ENCODE results near the gene TMEM106B.

The TMEM106B gene

DNA sequence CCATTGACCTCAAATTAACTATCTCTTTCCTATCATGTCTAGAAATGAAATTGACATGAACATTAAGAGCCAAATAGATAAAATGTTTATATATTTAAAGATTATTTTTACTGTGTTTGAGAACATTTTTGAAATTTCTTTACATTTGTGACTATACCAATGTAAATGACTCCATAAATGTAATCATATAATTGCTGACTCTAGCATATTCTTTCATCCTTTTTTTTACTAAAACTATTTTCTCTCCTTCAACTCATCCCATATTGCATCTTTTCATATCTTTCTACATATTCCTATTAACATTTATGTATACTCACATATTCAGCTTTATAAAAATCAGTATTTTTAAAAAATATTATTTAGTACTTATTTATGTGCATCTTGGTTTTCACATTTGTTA is 16.9 kb downstream of the TMEM106B start:
- TF ChIP-seq, protein P1, sequence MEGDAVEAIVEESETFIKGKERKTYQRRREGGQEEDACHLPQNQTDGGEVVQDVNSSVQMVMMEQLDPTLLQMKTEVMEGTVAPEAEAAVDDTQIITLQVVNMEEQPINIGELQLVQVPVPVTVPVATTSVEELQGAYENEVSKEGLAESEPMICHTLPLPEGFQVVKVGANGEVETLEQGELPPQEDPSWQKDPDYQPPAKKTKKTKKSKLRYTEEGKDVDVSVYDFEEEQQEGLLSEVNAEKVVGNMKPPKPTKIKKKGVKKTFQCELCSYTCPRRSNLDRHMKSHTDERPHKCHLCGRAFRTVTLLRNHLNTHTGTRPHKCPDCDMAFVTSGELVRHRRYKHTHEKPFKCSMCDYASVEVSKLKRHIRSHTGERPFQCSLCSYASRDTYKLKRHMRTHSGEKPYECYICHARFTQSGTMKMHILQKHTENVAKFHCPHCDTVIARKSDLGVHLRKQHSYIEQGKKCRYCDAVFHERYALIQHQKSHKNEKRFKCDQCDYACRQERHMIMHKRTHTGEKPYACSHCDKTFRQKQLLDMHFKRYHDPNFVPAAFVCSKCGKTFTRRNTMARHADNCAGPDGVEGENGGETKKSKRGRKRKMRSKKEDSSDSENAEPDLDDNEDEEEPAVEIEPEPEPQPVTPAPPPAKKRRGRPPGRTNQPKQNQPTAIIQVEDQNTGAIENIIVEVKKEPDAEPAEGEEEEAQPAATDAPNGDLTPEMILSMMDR (IDR thresholded peaks at IDR 0.05; ENCODE audit: extremely low read depth, insufficient read depth, missing control alignments) = no peak
- DNase-seq (ENCODE audit: low spot score) = no peak
- in situ Hi-C loops (cut with MboI; ENCODE audit: low pct_unique_long_range_greater_than_20kb, low sequenced_read_pairs, unreplicated experiment) = no loop called here

DNA sequence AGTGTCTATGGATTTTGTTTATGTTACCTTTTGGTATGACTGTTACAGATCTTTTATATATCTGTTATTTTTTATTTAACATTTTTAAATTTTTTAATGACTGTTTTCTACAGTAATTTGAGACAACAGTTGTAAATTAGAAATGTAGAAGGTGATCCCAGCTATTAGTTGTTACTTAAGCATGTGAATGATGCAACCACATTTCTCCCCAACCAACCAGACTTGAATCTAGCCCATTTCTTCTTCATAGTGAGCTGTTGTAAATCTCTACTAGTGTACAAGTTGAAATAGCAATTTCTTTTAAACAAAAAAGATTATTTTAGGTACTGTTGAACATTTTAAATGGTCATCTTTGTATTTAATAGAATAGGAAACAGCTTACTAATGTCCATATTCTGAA is 18.0 kb downstream of the TMEM106B start:
- in situ Hi-C loops (cut with MboI; ENCODE audit: low pct_unique_long_range_greater_than_20kb, low sequenced_read_pairs, unreplicated experiment) = no loop called here
- TF ChIP-seq, protein P1 (IDR thresholded peaks at IDR 0.05; ENCODE audit: extremely low read depth, insufficient read depth, missing control alignments) = no peak
- DNase-seq (ENCODE audit: low spot score) = no peak

- TF ChIP-seq, protein P1 (IDR thresholded peaks at IDR 0.05; ENCODE audit: extremely low read depth, insufficient read depth, missing control alignments) = no peak
- in situ Hi-C loops (cut with MboI; ENCODE audit: low pct_unique_long_range_greater_than_20kb, low sequenced_read_pairs, unreplicated experiment) = no loop called here
- no peak for DNase-seq (ENCODE audit: low spot score)
Measured at GRCh38 chr7:12231097-12231496, 20.0 kb downstream of the TMEM106B start.

DNA sequence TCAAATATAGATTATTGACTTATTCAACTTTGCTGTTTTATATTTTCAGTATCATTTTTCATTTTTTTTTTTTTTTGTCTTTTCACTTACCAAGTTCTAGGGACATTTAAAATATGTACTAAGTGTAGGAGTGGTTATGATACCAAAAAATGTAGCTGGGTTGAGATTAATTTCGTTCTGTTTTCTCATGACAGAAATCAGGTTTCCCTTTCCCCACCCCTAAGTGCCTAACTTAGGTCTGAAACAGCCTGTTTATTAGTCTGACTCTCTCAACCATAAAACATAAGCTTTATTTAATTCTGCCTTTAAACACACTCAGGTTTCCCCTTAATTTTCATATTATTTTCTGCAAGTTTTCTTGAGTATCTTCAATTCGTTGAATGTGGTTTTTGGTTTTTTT is 22.1 kb downstream of the TMEM106B start:
- in situ Hi-C loops (cut with MboI; ENCODE audit: low pct_unique_long_range_greater_than_20kb, low sequenced_read_pairs, unreplicated experiment) = no loop called here
- DNase-seq (ENCODE audit: low spot score) = no peak
- TF ChIP-seq, protein P1 (IDR thresholded peaks at IDR 0.05; ENCODE audit: extremely low read depth, insufficient read depth, missing control alignments) = no peak

DNA sequence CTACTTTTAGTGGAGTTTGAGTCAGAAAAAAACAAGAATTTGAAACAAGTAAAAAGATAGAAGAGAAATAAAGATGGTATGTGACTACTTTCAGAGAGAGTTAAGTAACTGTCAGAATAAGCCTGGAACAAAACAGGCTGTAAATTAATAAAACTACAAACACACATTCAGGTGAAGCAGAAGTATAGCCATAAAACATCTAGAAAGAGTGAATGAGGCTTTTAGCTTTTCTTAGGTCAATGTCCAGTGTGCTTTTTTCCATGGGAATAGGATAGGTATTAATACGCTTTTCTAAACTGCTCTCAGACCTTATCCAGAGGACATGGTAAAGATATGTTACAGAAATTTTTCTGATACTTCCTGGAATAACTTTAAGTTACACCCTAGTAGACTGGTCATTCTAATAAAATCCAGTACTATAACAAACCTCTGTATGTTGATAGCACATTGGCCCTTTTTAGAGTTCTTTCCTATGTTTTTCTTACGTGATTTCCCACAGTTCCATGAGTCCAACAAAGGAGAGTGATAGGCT is 23.3 kb downstream of the TMEM106B start:
- no peak for DNase-seq (ENCODE audit: low spot score)
- in situ Hi-C loops (cut with MboI; ENCODE audit: low pct_unique_long_range_greater_than_20kb, low sequenced_read_pairs, unreplicated experiment) = no loop called here
- TF ChIP-seq, protein P1 (IDR thresholded peaks at IDR 0.05; ENCODE audit: extremely low read depth, insufficient read depth, missing control alignments) = no peak

DNA sequence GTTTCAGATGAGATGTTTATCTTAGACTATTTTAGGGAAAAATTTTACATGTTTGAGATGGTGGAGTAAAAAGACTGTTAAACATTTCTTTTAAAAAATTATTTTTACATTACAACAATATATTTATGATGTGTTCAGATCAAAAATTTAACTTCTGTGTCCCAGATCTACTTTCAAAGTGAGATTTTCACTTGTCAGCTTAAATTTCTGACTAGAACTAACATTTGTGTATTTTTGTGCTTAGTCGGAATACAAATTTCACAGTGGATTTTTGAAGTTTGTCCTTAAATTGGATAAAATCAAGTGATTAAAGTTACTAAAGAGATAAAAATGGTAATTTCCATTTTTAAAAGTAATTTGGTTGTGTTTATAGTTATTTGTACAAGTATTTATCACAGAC is 24.9 kb downstream of the TMEM106B start:
- in situ Hi-C loops (cut with MboI; ENCODE audit: low pct_unique_long_range_greater_than_20kb, low sequenced_read_pairs, unreplicated experiment) = no loop called here
- TF ChIP-seq, protein P1 (IDR thresholded peaks at IDR 0.05; ENCODE audit: extremely low read depth, insufficient read depth, missing control alignments) = no peak
- no peak for DNase-seq (ENCODE audit: low spot score)

- in situ Hi-C loops (cut with MboI; ENCODE audit: low pct_unique_long_range_greater_than_20kb, low sequenced_read_pairs, unreplicated experiment) = no loop called here
- TF ChIP-seq, protein P1 (IDR thresholded peaks at IDR 0.05; ENCODE audit: extremely low read depth, insufficient read depth, missing control alignments) = no peak
- no peak for DNase-seq (ENCODE audit: low spot score)
Measured at GRCh38 chr7:12237007-12237406, 25.9 kb downstream of the TMEM106B start.

All from GM13977 (cell line).